Pons (tissue), 1 donor: ENCODE results near the gene ZNF225.
A peak's percentile ranks its signal among the peaks of the same experiment; 100 is the strongest.
"Not testable (repeated sequence)": the region's sequence is repeated elsewhere in the genome, so short reads cannot be mapped to it uniquely, and the experiment has no call there.

ENCODE experiments used
- DNase-seq: peaks from one replicate; pipeline ENCODE4 v3.0.0-alpha.2; 2016; ENCODE audit warnings: low spot score

Gene ZNF225

DNA sequence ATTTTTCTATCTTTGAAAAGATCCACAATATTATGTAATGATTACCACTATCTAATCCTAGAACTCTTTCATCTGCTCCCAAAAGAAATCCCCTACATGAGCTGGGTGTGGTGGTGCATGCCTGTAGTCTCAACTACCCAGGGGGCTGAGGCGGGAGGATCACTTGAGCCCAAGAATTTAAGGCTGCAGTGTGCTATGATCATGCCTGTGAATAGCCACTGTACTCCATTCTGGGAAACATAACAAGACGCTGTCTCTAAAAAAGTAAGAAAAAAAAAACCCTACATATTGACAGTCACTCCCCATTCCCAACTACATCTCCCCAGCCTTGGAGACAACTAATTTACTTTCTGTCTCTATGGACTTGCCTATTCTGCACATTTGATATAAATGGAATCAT lies 50.6 kb downstream of the ZNF225 start:
- DNase-seq: no peak

DNA sequence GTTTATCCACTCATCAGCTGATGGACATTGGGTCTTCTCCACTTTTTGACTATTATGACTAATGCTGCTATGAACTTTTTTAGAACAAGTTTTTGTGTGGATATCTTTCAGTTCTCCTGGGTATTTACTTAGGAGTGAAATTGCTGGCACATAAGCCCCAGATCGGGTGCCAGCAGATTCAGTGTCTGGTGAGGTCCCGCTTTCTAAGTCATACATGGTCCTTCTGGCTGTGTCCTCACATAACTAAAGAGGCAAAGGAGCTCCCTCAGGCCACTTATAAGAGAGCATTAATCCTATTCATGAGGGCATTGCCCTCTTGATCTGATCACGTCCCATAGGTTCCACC lies 51.1 kb downstream of the ZNF225 start:
- no peak for DNase-seq

DNA sequence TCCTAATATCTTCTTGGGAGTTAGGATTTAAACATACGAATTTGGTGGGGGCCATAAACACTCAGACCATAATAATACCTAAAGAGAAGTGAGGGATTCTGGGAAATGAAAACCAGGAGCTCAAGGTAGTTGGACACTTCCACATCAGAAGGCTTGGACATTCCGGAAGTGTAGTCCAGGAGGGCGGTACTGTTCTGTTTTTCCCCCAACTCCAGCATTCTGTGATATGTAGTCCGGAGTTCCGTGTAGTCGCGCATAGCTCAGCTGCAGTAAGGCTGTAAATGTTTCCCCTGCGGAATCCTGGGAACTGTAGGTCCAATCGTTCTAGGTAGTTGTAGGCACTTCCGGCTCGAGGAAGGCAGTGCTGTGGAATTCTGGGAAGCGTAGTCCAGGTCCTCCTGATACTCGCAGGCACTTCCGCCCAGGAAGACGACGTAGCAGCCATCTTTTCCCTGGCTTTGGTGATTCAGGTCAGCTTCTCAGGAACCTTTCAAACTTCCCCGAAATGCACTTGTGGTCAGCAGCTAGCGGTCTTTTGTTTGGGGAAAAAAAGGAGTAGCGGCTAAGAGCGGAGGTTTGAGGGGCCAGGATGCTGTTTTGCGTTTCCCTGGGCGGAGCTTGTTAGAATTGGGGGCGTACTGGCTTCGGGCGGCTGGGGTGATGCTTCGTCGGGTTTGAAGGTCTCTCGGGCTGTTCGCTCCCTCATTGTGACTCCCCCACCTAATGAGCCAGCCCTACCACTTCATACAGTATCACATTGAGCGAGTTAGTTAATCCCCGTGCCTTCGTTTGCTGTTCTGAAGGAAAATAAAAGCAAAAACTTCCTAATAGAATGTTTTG lies 51.7 kb downstream of the ZNF225 start, which contains the start of gene ZNF226:
Gene ZNF226, plus strand, starts transcription at position 428 of the 840 bp plus-strand sequence. CDS start 4,981 bp downstream, outside the sequence.
- DNase-seq: peak; percentile 100

DNA sequence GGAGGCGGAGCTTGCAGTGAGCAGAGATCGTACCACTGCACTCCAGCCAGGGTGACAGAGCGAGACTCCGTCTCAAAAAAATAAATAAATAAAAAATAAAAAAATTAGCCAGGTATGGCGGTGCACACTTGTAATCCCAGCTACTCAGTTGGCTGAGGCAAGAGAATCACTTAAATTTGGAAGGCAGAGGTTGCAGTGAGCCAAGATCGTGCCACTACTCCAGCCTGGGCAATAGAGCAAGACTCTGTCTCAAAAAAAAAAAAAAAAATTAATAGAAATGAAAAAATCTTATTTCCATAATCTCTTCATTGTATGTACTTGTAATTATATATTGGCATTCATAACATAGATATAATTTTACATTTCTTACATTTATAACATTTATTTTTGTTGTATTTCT lies 57.5 kb downstream of the ZNF225 start:
- DNase-seq: not testable (repeated sequence)

- no peak for DNase-seq
Measured at GRCh38 chr19:44176590-44176989, 63.4 kb downstream of the ZNF225 start.

GRCh38 chr19:44180968-44181367 lies 67.8 kb downstream of the ZNF225 start:
- DNase-seq: no peak

- DNase-seq: no peak
Measured at GRCh38 chr19:44182145-44182544, 68.9 kb downstream of the ZNF225 start.
